Smooth muscle cell (in vitro differentiated cells): ENCODE measurements around the gene ZNF780A. TPM values are rescaled to one million over a fixed set of nuclear protein-coding genes. Genes with fewer than 3 reads are reported as not detected.

Experiments
- DNase-seq: peaks from one replicate; lab custom pipeline; 2025; ENCODE audit not compliant: unreplicated experiment; lab: John Stamatoyannopoulos, UW
- H2AFZ ChIP-seq: fragments of 200-600 bp; sonication (generic); 2 replicates; pipeline ENCODE4 v1.6.0; 2016; ENCODE audit warnings: antibody characterized with exemption, low read depth, mild to moderate bottlenecking
- H3F3A ChIP-seq: fragments of 200-600 bp; sonication (generic); 2 replicates; pipeline ENCODE4 v1.6.0; 2017; ENCODE audit warnings: antibody characterized with exemption, low read depth
- H3K27ac ChIP-seq: fragments of 200-600 bp; sonication (generic); 2 replicates; pipeline ENCODE4 v1.5.1; 2016; ENCODE audit warnings: low read depth, mild to moderate bottlenecking
- H3K27me3 ChIP-seq: fragments of 200-600 bp; sonication (generic); 2 replicates; pipeline ENCODE4 v1.6.1; 2016; ENCODE audit warnings: low read depth, mild to moderate bottlenecking
- H3K36me3 ChIP-seq: fragments of 200-600 bp; sonication (generic); 2 replicates; pipeline ENCODE4 v1.5.1; 2016; ENCODE audit warnings: low read depth
- H3K4me1 ChIP-seq: fragments of 200-600 bp; sonication (generic); 2 replicates; pipeline ENCODE4 v1.5.1; 2016; ENCODE audit warnings: low read depth
- H3K4me2 ChIP-seq: fragments of 200-600 bp; sonication (generic); 2 replicates; pipeline ENCODE4 v1.6.0; 2016; ENCODE audit warnings: mild to moderate bottlenecking
- H3K4me3 ChIP-seq: fragments of 200-600 bp; sonication (generic); 2 replicates; pipeline ENCODE4 v1.5.1; 2016; ENCODE audit warnings: mild to moderate bottlenecking
- H3K79me2 ChIP-seq: fragments of 200-600 bp; sonication (generic); 2 replicates; pipeline ENCODE4 v1.6.0; 2016; ENCODE audit warnings: low read depth, mild to moderate bottlenecking
- H3K9ac ChIP-seq: fragments of 200-600 bp; sonication (generic); 2 replicates; pipeline ENCODE4 v1.6.0; 2016; ENCODE audit warnings: low read depth
- H3K9me3 ChIP-seq: fragments of 200-600 bp; sonication (generic); replicated peaks from 2 replicates; pipeline ENCODE4 v1.5.1; 2016; ENCODE audit warnings: low read depth
- H4K20me1 ChIP-seq: fragments of 200-600 bp; sonication (generic); 2 replicates; pipeline ENCODE4 v1.6.0; 2016; ENCODE audit warnings: low read depth
- CTCF ChIP-seq: fragments of 200-600 bp; sonication (generic); IDR thresholded peaks from 2 replicates; pipeline ENCODE4 v1.5.1; 2017; ENCODE audit warnings: borderline replicate concordance, mild to moderate bottlenecking, antibody characterized with exemption; ENCODE audit not compliant: insufficient read depth, poor library complexity, severe bottlenecking
- WGBS: methylation state at CpG from one replicate; pipeline ENCODE4 v1.1.7; 2016; ENCODE audit warnings: low lambda C conversion rate; 5-methylcytosine and 5-hydroxymethylcytosine counted together
- polyA plus RNA-seq: library from polyadenylated mRNA; unstranded; fragments of >200 nt; fragmentation: Nextera tagmentation; extraction: Ambion mirVana; gene quantifications from 2 replicates; pipeline ENCODE4 v1.2.1, GENCODE V29; 2016
- total RNA-seq: library from RNA; depleted of rRNA; stranded (reverse); fragments of >200 nt; gene quantifications from 2 replicates; pipeline ENCODE4 v1.2.3, GENCODE V29; 2014

The ZNF780A gene
- total and polyA plus RNA-seq, 2 experiments from 2014 or later, result 4.4 to 5.2 TPM

- WGBS, result 97% methylated on average over 1 of the region's 1 CpG
- peaks cover 7% of the 10 kb centered on the region for H3K36me3 ChIP-seq
- peaks cover 7% of the 10 kb centered on the region for H3K4me1 ChIP-seq
- peak overlapping the region; percentile 87 for H3K4me3 ChIP-seq
- TF ChIP-seq CTCF, result no peak
- no peaks in the 10 kb centered on the region for H3K27me3 ChIP-seq
- no peaks in the 10 kb centered on the region for H3F3A ChIP-seq
- no peak overlapping the region for H2AFZ ChIP-seq
- no peaks in the 10 kb centered on the region for H4K20me1 ChIP-seq
- no peak overlapping the region for H3K9ac ChIP-seq
- H3K4me2 ChIP-seq, result peak overlapping the region; percentile 98
- peaks cover 11% of the 10 kb centered on the region for H3K9me3 ChIP-seq
- no peak for DNase-seq
- no peak overlapping the region for H3K27ac ChIP-seq
- peaks cover 23% of the 10 kb centered on the region for H3K79me2 ChIP-seq
These were observed 33.6 kb downstream of the ZNF780A start for GRCh38 chr19:40057166-40057565.

- H3K9me3 ChIP-seq, result peaks cover 11% of the 10 kb centered on the region
- no peak for DNase-seq
- no peaks in the 10 kb centered on the region for H3K27me3 ChIP-seq
- H4K20me1 ChIP-seq, result no peaks in the 10 kb centered on the region
- H3K79me2 ChIP-seq, result peaks cover 30% of the 10 kb centered on the region
- 30% methylated on average over 7 of the region's 7 CpGs for WGBS
- H3F3A ChIP-seq, result no peaks in the 10 kb centered on the region
- H2AFZ ChIP-seq, result peak overlapping the region; percentile 95
- peak overlapping the region; percentile 98 for H3K4me2 ChIP-seq
- H3K9ac ChIP-seq, result peak overlapping the region; percentile 42
- peak overlapping the region; percentile 87 for H3K4me3 ChIP-seq
- H3K36me3 ChIP-seq, result peaks cover 7% of the 10 kb centered on the region
- H3K27ac ChIP-seq, result peak overlapping the region; percentile 18
- H3K4me1 ChIP-seq, result peaks cover 7% of the 10 kb centered on the region
- TF ChIP-seq CTCF, result no peak
These were observed 34.2 kb downstream of the ZNF780A start for GRCh38 chr19:40056505-40056904.

GRCh38 chr19:40055832-40056504, 34.8 kb downstream of the ZNF780A start, which contains the start of gene ZNF780B:
Gene ZNF780B, minus strand, starts transcription at chr19:40056231. Its CDS starts 5,899 bp downstream, at chr19:40050332.
- Histone ChIP-seq H3K4me1 (peaks cover 7% of the 10 kb centered on the region), H3K79me2 (peaks cover 34% of the 10 kb centered on the region), H3K4me3 (peak within 1 kb of the TSS; percentile 87), H3F3A (no peaks in the 10 kb centered on the region), H4K20me1 (no peaks in the 10 kb centered on the region), H2AFZ (peak within 1 kb of the TSS; percentile 95), H3K36me3 (peaks cover 7% of the 10 kb centered on the region), H3K9me3 (peaks cover 11% of the 10 kb centered on the region), H3K27ac (peak within 1 kb of the TSS; percentile 18), H3K27me3 (no peaks in the 10 kb centered on the region), H3K4me2 (peak within 1 kb of the TSS; percentile 98), H3K9ac (peak within 1 kb of the TSS; percentile 42)
- no peak for TF ChIP-seq CTCF
- no peak for DNase-seq
- 2% methylated on average over 41 of the region's 41 CpGs for WGBS

- TF ChIP-seq CTCF, result no peak
- H3K79me2 ChIP-seq, result peaks cover 40% of the 10 kb centered on the region
- H3K27ac ChIP-seq, result no peak overlapping the region
These were observed 35.7 kb downstream of the ZNF780A start for GRCh38 chr19:40055049-40055448.

More at GRCh38 chr19:40055049-40055448, 35.7 kb downstream of the ZNF780A start:
- peaks cover 10% of the 10 kb centered on the region for H3K9me3 ChIP-seq
- H3K27me3 ChIP-seq, result no peaks in the 10 kb centered on the region
- H3K4me3 ChIP-seq, result peak overlapping the region; percentile 87
- DNase-seq, result no peak
- H3K36me3 ChIP-seq, result peaks cover 5% of the 10 kb centered on the region
- no peaks in the 10 kb centered on the region for H3F3A ChIP-seq
- WGBS, result 36% methylated on average over 10 of the region's 10 CpGs
- no peak overlapping the region for H2AFZ ChIP-seq
- peak overlapping the region; percentile 98 for H3K4me2 ChIP-seq
- H3K9ac ChIP-seq, result no peak overlapping the region
- H4K20me1 ChIP-seq, result no peaks in the 10 kb centered on the region
- peaks cover 7% of the 10 kb centered on the region for H3K4me1 ChIP-seq
